Amniotic stem cell (primary cell): ENCODE results near the gene CMTM5.
"Not testable (repeated sequence)": the region's sequence is repeated elsewhere in the genome, so short reads cannot be mapped to it uniquely, and the experiment has no call there.

Experiments
- DNase-seq: peaks from one replicate; lab custom pipeline; 2025; lab: John Stamatoyannopoulos, UW

The CMTM5 gene

GRCh38 chr14:23398348-23398747, 21.5 kb downstream of the CMTM5 start:
- no peak for DNase-seq

GRCh38 chr14:23399136-23399535, 22.3 kb downstream of the CMTM5 start:
- no peak for DNase-seq

- no peak for DNase-seq
Observed at GRCh38 chr14:23399591-23399990, 22.7 kb downstream of the CMTM5 start.

- not testable (repeated sequence) for DNase-seq
Observed at GRCh38 chr14:23400496-23401149, 23.8 kb downstream of the CMTM5 start.

- DNase-seq = no peak
Observed at GRCh38 chr14:23401291-23401690, 24.4 kb downstream of the CMTM5 start.

GRCh38 chr14:23402296-23403138, 25.7 kb downstream of the CMTM5 start:
- DNase-seq = no peak

- DNase-seq = no peak
Observed at GRCh38 chr14:23403139-23403438, 26.2 kb downstream of the CMTM5 start.

- no peak for DNase-seq
Observed at GRCh38 chr14:23403908-23404307, 27.1 kb downstream of the CMTM5 start.

GRCh38 chr14:23404331-23404900, 27.6 kb downstream of the CMTM5 start:
- DNase-seq = no peak

GRCh38 chr14:23405096-23405495, 28.2 kb downstream of the CMTM5 start:
- DNase-seq = no peak

GRCh38 chr14:23405516-23406025, 28.7 kb downstream of the CMTM5 start:
- no peak for DNase-seq

- no peak for DNase-seq
Observed at GRCh38 chr14:23406244-23406643, 29.4 kb downstream of the CMTM5 start.

- no peak for DNase-seq
Observed at GRCh38 chr14:23406725-23407355, 30.0 kb downstream of the CMTM5 start.

- no peak for DNase-seq
Observed at GRCh38 chr14:23407516-23408306, 30.9 kb downstream of the CMTM5 start, which contains the start of gene MYH6. Gene MYH6, minus strand, starts transcription at chr14:23408273. Its CDS starts 1,050 bp downstream, at chr14:23407223.

- no peak for DNase-seq
Observed at GRCh38 chr14:23408307-23408630, 31.4 kb downstream of the CMTM5 start.

- no peak for DNase-seq
Observed at GRCh38 chr14:23409475-23409874, 32.6 kb downstream of the CMTM5 start.

GRCh38 chr14:23409966-23410635, 33.3 kb downstream of the CMTM5 start:
- no peak for DNase-seq

- no peak for DNase-seq
Observed at GRCh38 chr14:23411563-23412525, 35.0 kb downstream of the CMTM5 start.

- DNase-seq = no peak
Observed at GRCh38 chr14:23413681-23414080, 36.8 kb downstream of the CMTM5 start.

- DNase-seq = no peak
Observed at GRCh38 chr14:23414254-23414653, 37.4 kb downstream of the CMTM5 start.
